DOHH2 (cell line): ENCODE data around the gene ODAD4.

Source experiments
- CTCF ChIP-seq: fragments of 200-600 bp; sonication (generic); IDR thresholded peaks from one replicate; pipeline ENCODE4 v1.5.1; 2014; ENCODE audit warnings: antibody characterized with exemption, mild to moderate bottlenecking, low read depth, low read length; ENCODE audit not compliant: poor library complexity, severe bottlenecking
- EZH2phosphoT487 ChIP-seq: fragments of 200-600 bp; sonication (generic); IDR thresholded peaks from 2 replicates; pipeline ENCODE4 v1.6.1; 2017; ENCODE audit warnings: borderline replicate concordance, mild to moderate bottlenecking, antibody characterized with exemption, low read length, moderate library complexity, mixed read lengths

DNA sequence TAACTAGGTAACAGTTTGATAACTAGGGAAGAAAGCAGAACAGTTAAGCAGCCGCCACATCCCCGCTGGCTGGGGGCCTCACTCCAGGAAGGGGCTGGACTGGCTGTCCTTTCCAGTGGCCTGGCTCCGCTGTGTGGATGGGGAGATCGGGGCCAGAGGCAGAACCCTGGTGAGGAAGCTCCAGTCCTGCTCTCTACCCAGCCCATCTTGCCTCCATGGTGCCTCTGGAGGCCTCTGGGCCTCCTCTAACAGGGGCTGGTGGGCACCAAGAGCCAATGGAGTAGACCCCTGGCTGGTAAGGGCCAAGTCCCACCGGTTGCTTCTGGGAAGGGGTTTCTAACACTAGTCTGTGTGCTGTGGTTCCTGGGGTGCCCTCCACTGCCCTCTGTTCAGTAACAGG is 44.2 kb downstream of the ODAD4 start:
- TF ChIP-seq CTCF (no peak), EZH2phosphoT487 (no peak)
